HepG2 (cell line): ENCODE measurements around the gene BCL11B.

ENCODE experiments used
- KDM1A ChIP-seq: IDR thresholded peaks from 2 replicates; pipeline ENCODE4 v1.6.1; 2016; ENCODE audit warnings: missing compliant biosample characterization
- NR2C2 ChIP-seq: sonication (generic); formaldehyde crosslinking; IDR thresholded peaks from 2 replicates; pipeline ENCODE4 v1.4.0; 2020; ENCODE audit warnings: missing genetic modification reagents, mild to moderate bottlenecking, moderate library complexity, borderline replicate concordance
- TF ChIP-seq, protein P1 (sequence below): sonication (generic); formaldehyde crosslinking; IDR thresholded peaks from 2 replicates; pipeline ENCODE4 v1.5.0; 2020; ENCODE audit warnings: mild to moderate bottlenecking, missing genetic modification reagents, moderate library complexity

DNA sequence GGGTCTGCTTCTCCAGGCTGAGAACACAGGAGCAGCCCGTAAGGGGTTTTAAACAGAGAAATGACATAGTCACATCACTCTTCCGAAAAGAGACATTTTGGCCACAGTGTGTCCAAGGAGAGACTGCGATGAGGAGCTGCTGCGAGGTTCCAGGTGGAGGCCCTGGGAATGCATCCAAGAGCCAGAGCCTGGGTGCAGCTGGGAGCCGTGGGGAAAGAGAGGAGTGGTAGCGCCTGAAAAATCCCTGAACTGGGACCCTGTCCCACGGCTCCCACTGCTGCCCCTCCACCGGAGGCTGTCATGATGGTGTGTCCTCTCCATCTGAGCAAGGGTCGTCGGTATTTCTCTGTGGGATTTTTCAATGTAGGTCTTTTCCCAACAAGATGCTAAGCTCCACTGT is 146.9 kb downstream of the BCL11B start:
- TF ChIP-seq NR2C2 (CRISPR knock-in tag) (no peak), KDM1A (CRISPR knock-in tag) (no peak)
- TF ChIP-seq, protein P1, sequence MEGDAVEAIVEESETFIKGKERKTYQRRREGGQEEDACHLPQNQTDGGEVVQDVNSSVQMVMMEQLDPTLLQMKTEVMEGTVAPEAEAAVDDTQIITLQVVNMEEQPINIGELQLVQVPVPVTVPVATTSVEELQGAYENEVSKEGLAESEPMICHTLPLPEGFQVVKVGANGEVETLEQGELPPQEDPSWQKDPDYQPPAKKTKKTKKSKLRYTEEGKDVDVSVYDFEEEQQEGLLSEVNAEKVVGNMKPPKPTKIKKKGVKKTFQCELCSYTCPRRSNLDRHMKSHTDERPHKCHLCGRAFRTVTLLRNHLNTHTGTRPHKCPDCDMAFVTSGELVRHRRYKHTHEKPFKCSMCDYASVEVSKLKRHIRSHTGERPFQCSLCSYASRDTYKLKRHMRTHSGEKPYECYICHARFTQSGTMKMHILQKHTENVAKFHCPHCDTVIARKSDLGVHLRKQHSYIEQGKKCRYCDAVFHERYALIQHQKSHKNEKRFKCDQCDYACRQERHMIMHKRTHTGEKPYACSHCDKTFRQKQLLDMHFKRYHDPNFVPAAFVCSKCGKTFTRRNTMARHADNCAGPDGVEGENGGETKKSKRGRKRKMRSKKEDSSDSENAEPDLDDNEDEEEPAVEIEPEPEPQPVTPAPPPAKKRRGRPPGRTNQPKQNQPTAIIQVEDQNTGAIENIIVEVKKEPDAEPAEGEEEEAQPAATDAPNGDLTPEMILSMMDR (CRISPR knock-in tag): no peak
